Astrocyte (in vitro differentiated cells and primary cell): Measurements from ENCODE around the gene NKX1-1.

ENCODE experiments used
- EZH2 ChIP-seq: IDR thresholded peaks from 2 replicates; pipeline ENCODE4 v1.6.1; 2012; ENCODE audit warnings: mild to moderate bottlenecking, low read length, inconsistent platforms; ENCODE audit not compliant: insufficient read depth
- TF ChIP-seq, protein P1 (sequence below): IDR thresholded peaks from 2 replicates; pipeline ENCODE4 v1.5.1; 2011; ENCODE audit warnings: low read depth, mild to moderate bottlenecking, inconsistent platforms, low read length, moderate library complexity; ENCODE audit not compliant: insufficient read depth

- TF ChIP-seq EZH2 = no peak
- TF ChIP-seq, protein P1, sequence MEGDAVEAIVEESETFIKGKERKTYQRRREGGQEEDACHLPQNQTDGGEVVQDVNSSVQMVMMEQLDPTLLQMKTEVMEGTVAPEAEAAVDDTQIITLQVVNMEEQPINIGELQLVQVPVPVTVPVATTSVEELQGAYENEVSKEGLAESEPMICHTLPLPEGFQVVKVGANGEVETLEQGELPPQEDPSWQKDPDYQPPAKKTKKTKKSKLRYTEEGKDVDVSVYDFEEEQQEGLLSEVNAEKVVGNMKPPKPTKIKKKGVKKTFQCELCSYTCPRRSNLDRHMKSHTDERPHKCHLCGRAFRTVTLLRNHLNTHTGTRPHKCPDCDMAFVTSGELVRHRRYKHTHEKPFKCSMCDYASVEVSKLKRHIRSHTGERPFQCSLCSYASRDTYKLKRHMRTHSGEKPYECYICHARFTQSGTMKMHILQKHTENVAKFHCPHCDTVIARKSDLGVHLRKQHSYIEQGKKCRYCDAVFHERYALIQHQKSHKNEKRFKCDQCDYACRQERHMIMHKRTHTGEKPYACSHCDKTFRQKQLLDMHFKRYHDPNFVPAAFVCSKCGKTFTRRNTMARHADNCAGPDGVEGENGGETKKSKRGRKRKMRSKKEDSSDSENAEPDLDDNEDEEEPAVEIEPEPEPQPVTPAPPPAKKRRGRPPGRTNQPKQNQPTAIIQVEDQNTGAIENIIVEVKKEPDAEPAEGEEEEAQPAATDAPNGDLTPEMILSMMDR = no peak
Measured at GRCh38 chr4:1381181-1381621, 25.0 kb downstream of the NKX1-1 start.
